OCI-LY1 (cell line): ENCODE data around the gene CDH4.
"Not testable (repeated sequence)": the region's sequence is repeated elsewhere in the genome, so short reads cannot be mapped to it uniquely, and the experiment has no call there.

Source experiments
- H2AFZ ChIP-seq: fragments of 200-600 bp; sonication (generic), shearing (Covaris generic); 2 replicates; pipeline ENCODE4 v1.6.0; 2014; ENCODE audit warnings: antibody characterized with exemption, mild to moderate bottlenecking, low read length
- H3F3A ChIP-seq: fragments of 200-600 bp; sonication (generic), shearing (Covaris generic); 2 replicates; pipeline ENCODE4 v1.6.0; 2014; ENCODE audit warnings: mild to moderate bottlenecking, antibody characterized with exemption, low read length, moderate library complexity; ENCODE audit not compliant: insufficient read depth
- H3K27ac ChIP-seq: fragments of 200-600 bp; sonication (generic); 2 replicates; pipeline ENCODE4 v1.5.1; 2014; ENCODE audit warnings: low read length, mixed run types, mild to moderate bottlenecking, low read depth; ENCODE audit not compliant: poor library complexity, severe bottlenecking
- H3K27me3 ChIP-seq: fragments of 200-600 bp; sonication (generic); 2 replicates; pipeline ENCODE4 v1.6.0; 2014; ENCODE audit warnings: antibody characterized with exemption, mild to moderate bottlenecking, low read length, moderate library complexity; ENCODE audit not compliant: insufficient read depth
- H3K36me3 ChIP-seq: fragments of 200-600 bp; sonication (generic); 2 replicates; pipeline ENCODE4 v1.6.1; 2014; ENCODE audit warnings: mild to moderate bottlenecking, antibody characterized with exemption, low read length, moderate library complexity, mixed read lengths; ENCODE audit not compliant: insufficient read depth
- H3K4me1 ChIP-seq: fragments of 200-600 bp; sonication (generic); 2 replicates; pipeline ENCODE4 v1.5.1; 2014; ENCODE audit warnings: mild to moderate bottlenecking, low read length, moderate library complexity; ENCODE audit not compliant: insufficient read depth, severe bottlenecking
- H3K4me2 ChIP-seq: fragments of 200-600 bp; sonication (generic), shearing (Covaris generic); 2 replicates; pipeline ENCODE4 v1.6.1; 2014; ENCODE audit warnings: low read length
- H3K4me3 ChIP-seq: fragments of 200-600 bp; sonication (generic); 2 replicates; pipeline ENCODE4 v1.5.1; 2014; ENCODE audit warnings: low read length, low read depth, mild to moderate bottlenecking, mixed read lengths; ENCODE audit not compliant: poor library complexity, severe bottlenecking
- H3K79me2 ChIP-seq: fragments of 200-600 bp; shearing (Covaris generic); 2 replicates; pipeline ENCODE4 v1.6.1; 2016; ENCODE audit warnings: mixed run types, low read length, mixed read lengths; ENCODE audit not compliant: insufficient read depth
- H3K9ac ChIP-seq: fragments of 200-600 bp; sonication (generic), shearing (Covaris generic); 2 replicates; pipeline ENCODE4 v1.6.1; 2014; ENCODE audit warnings: mild to moderate bottlenecking, low read length, mixed read lengths
- H3K9me2 ChIP-seq: fragments of 200-600 bp; sonication (generic), shearing (Covaris generic); 2 replicates; pipeline ENCODE4 v1.6.1; 2014; ENCODE audit warnings: low read depth, mild to moderate bottlenecking, low read length, mixed read lengths
- H3K9me3 ChIP-seq: fragments of 200-600 bp; shearing (Covaris generic); 2 replicates; pipeline ENCODE4 v1.6.1; 2014; ENCODE audit warnings: low read length, mixed read lengths
- H4K20me1 ChIP-seq: fragments of 200-600 bp; sonication (generic), shearing (Covaris generic); 2 replicates; pipeline ENCODE4 v1.6.0; 2016; ENCODE audit warnings: mild to moderate bottlenecking, low read length; ENCODE audit not compliant: insufficient read depth
- EZH2 ChIP-seq: fragments of 200-600 bp; sonication (generic), shearing (Covaris generic); IDR thresholded peaks from 2 replicates; pipeline ENCODE4 v1.8.0; 2017; ENCODE audit warnings: borderline replicate concordance, mixed run types, mild to moderate bottlenecking, antibody characterized with exemption, low read length, moderate library complexity, mixed read lengths
- TF ChIP-seq, protein P1 (sequence below): fragments of 200-600 bp; sonication (generic), shearing (Covaris generic); IDR thresholded peaks from 2 replicates; pipeline ENCODE4 v1.5.1; 2017; ENCODE audit warnings: mild to moderate bottlenecking, antibody characterized with exemption, low read length, moderate library complexity, mixed read lengths

CDH4 gene

DNA sequence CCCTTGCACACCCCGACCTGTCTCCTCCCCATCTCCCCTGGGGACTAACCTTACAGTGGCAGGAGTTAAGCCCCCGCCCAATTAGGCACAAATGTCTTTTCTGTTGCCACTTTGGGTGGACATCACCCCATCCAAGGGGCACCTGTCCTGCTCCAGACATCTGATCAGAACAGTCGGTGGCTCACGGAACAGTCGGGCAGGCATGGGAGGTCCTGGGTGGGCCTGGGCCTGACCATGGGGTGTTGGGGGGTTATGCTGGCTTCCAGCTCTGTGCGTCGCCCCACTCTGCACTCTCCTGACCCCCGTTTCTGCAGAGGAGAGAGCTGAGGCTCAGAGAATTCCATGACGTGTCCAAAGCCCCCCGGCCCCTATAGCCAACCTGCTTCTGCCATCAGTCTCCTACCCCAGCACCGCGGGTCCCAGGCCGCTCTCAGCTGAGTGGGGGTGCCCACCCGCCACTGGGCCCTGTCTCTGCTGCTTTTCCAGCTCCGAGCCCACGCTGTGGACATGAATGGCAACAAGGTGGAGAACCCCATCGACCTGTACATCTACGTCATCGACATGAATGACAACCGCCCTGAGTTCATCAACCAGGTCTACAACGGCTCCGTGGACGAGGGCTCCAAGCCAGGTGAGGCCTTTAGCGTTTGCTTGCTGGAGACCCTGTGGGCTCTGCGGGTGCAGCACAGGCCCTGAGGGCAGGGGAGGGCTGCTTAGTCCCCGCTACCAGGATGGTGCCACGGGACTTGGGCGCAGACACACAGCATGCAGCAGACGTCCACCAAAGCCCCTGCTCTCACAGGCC, 600.4 kb downstream of the CDH4 start:
- TF ChIP-seq, protein P1, sequence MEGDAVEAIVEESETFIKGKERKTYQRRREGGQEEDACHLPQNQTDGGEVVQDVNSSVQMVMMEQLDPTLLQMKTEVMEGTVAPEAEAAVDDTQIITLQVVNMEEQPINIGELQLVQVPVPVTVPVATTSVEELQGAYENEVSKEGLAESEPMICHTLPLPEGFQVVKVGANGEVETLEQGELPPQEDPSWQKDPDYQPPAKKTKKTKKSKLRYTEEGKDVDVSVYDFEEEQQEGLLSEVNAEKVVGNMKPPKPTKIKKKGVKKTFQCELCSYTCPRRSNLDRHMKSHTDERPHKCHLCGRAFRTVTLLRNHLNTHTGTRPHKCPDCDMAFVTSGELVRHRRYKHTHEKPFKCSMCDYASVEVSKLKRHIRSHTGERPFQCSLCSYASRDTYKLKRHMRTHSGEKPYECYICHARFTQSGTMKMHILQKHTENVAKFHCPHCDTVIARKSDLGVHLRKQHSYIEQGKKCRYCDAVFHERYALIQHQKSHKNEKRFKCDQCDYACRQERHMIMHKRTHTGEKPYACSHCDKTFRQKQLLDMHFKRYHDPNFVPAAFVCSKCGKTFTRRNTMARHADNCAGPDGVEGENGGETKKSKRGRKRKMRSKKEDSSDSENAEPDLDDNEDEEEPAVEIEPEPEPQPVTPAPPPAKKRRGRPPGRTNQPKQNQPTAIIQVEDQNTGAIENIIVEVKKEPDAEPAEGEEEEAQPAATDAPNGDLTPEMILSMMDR: no peak
- no peak for TF ChIP-seq EZH2
- Histone ChIP-seq H3K4me3 (no peak overlapping the region), H3K27me3 (0 out of 2 replicates have a peak, but pooled peaks cover 3% of the 10 kb centered on the region), H2AFZ (no peak overlapping the region), H3K36me3 (no peaks in the 10 kb centered on the region), H3K4me2 (no peak overlapping the region), H3K9me2 (no peaks in the 10 kb centered on the region), H3F3A (no peaks in the 10 kb centered on the region), H3K9ac (no peak overlapping the region), H3K27ac (no peak overlapping the region), H3K9me3 (no peaks in the 10 kb centered on the region), H4K20me1 (no peaks in the 10 kb centered on the region), H3K4me1 (no peaks in the 10 kb centered on the region), H3K79me2 (no peaks in the 10 kb centered on the region)

DNA sequence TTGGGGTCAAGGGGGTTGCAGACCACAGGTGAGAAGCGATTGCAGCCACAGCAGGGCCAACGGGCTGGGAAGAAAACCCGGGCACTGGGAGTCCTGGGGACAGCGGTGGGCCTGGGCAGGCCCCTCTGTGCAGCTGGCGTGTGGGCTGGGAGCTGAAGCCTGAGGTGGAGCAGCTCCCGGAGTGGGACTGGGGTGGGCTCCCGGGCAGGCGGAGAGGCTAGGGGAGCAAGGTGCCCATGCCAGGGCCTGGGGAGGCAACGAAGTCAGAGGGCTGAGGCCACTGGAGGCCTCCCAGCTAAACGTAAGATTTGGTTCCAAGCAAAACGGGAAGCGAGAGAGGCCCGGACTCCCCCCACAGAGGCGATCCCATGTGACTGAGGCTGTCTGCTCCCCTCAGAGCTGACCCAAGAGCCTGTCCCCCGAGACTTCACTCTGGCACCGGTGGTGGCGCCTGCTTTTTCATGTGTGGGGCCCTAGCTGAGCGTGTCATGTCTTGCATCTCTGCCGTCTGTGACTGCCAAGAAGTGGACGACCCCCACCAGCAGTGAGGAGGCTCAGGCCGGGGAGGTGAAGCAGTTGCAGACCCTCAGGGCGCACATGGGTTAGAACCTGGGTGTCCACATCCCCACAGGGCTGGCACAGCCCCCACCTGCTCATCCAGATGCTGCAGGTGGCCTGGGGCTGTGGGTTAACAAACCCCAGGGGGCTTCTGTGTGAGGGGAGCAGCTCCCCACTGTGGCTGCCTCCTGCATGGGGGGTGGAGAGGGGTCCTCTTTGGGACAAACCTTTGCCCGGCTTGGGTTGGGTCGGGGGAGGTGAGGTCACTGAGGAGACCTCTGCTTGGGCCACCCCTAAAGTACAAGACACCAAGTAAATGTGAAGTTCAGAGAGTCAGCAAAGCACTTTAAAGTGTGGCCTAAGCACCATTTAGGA, 601.3 kb downstream of the CDH4 start:
- no peaks in the 10 kb centered on the region for H3K4me1 ChIP-seq
- H3K4me3 ChIP-seq: no peak overlapping the region
- H3K9ac ChIP-seq: no peak overlapping the region
- TF ChIP-seq, protein P1: no peak
- TF ChIP-seq EZH2: no peak
- H3K4me2 ChIP-seq: no peak overlapping the region
- H3K9me3 ChIP-seq: no peaks in the 10 kb centered on the region
- no peaks in the 10 kb centered on the region for H3K79me2 ChIP-seq
- no peaks in the 10 kb centered on the region for H3F3A ChIP-seq
- H3K36me3 ChIP-seq: no peaks in the 10 kb centered on the region
- no peak overlapping the region for H3K27ac ChIP-seq
- no peaks in the 10 kb centered on the region for H4K20me1 ChIP-seq
- no peaks in the 10 kb centered on the region for H3K9me2 ChIP-seq
- 0 out of 2 replicates have a peak, but pooled peaks cover 3% of the 10 kb centered on the region for H3K27me3 ChIP-seq
- H2AFZ ChIP-seq: no peak overlapping the region

DNA sequence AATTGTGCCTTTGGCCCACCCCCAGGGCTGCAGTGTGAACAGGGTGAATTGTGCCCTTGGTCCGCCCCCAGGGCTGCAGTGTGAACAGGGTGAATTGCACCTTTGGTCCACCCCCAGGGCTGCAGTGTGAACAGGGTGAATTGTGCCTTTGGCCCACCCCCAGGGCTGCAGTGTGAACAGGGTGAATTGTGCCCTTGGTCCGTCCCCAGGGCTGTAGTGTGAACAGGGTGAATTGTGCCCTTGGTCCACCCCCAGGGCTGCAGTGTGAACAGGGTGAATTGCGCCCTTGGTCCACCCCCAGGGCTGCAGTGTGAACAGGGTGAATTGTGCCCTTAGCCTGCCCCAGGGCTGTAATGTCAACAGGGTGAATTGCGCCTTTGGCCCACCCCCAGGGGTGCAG, 602.5 kb downstream of the CDH4 start:
- not testable (repeated sequence) for H3K36me3 ChIP-seq, H3F3A ChIP-seq, H3K9ac ChIP-seq, H3K27me3 ChIP-seq, H3K79me2 ChIP-seq, H4K20me1 ChIP-seq, H3K9me3 ChIP-seq, H2AFZ ChIP-seq, H3K27ac ChIP-seq, H3K4me2 ChIP-seq, H3K4me3 ChIP-seq, H3K9me2 ChIP-seq, H3K4me1 ChIP-seq
